MM.1S (cell line): ENCODE data around the gene HHIPL1.

Experiments used
- CTCF ChIP-seq: fragments of 300-600 bp; sonication (generic); IDR thresholded peaks from 2 replicates; pipeline ENCODE4 v1.5.1; 2016; ENCODE audit warnings: antibody characterized with exemption, low read length, mixed read lengths
- EZH2 ChIP-seq: fragments of 300-600 bp; sonication (generic); optimal IDR thresholded peaks from 2 replicates; pipeline ENCODE3; 2017; ENCODE audit warnings: low read depth, mild to moderate bottlenecking, antibody characterized with exemption, low read length, mixed read lengths
- EZH2phosphoT487 ChIP-seq: fragments of 300-600 bp; sonication (generic); IDR thresholded peaks from 2 replicates; pipeline ENCODE4 v1.6.1; 2018; ENCODE audit warnings: antibody characterized with exemption, low read length

- TF ChIP-seq CTCF (no peak), EZH2 (no peak), EZH2phosphoT487 (no peak)
These were observed 77.8 kb downstream of the HHIPL1 start for GRCh38 chr14:99722741-99723140.
